ENCODE data around the gene RPP25L. TPM values are rescaled to one million over a fixed set of nuclear protein-coding genes. Genes with fewer than 3 reads are reported as not detected.
A peak's percentile ranks its signal among the peaks of the same experiment; 100 is the strongest.

RPP25L gene
- total RNA-seq, 4 donors from 2014 or later, result 28.9 to 83.5 (median 54.8) TPM

DNA sequence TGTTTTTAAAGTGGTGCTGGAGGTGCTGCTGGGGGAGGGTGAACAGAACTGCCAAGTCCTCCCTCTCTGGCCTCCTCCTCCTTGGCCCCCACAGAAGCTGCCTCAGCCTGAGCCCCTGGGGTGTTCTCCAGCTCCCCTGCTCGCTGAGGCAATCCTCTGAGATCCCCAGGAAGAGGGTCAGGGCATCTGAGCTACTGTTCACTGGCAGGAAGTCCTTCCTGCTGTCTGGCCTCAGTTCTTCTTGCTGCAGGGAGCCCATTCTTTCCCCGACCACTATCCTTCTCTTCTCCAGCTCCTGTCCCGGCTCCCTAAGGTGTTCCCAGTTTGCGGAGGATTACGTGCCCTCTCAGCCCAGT lies 32.1 kb downstream of the RPP25L start:
- H3K27me3 ChIP-seq, result peaks cover 0 to 17% of the 10 kb centered on the region in 2 donors
- TF ChIP-seq, protein P1, sequence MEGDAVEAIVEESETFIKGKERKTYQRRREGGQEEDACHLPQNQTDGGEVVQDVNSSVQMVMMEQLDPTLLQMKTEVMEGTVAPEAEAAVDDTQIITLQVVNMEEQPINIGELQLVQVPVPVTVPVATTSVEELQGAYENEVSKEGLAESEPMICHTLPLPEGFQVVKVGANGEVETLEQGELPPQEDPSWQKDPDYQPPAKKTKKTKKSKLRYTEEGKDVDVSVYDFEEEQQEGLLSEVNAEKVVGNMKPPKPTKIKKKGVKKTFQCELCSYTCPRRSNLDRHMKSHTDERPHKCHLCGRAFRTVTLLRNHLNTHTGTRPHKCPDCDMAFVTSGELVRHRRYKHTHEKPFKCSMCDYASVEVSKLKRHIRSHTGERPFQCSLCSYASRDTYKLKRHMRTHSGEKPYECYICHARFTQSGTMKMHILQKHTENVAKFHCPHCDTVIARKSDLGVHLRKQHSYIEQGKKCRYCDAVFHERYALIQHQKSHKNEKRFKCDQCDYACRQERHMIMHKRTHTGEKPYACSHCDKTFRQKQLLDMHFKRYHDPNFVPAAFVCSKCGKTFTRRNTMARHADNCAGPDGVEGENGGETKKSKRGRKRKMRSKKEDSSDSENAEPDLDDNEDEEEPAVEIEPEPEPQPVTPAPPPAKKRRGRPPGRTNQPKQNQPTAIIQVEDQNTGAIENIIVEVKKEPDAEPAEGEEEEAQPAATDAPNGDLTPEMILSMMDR (IDR thresholded peaks at IDR 0.05), result no peak
- TF ChIP-seq POLR2A (IDR thresholded peaks at IDR 0.05), result no peak
- peaks cover 0 to 45% (median 6%) of the 10 kb centered on the region in 4 donors for H3K4me1 ChIP-seq
- no peak for DNase-seq
- no peaks in the 10 kb centered on the region for H3K9me3 ChIP-seq
- no peak overlapping the region for H3K27ac ChIP-seq
- no peak overlapping the region for H3K4me3 ChIP-seq
- no peaks in the 10 kb centered on the region for H3K36me3 ChIP-seq

DNA sequence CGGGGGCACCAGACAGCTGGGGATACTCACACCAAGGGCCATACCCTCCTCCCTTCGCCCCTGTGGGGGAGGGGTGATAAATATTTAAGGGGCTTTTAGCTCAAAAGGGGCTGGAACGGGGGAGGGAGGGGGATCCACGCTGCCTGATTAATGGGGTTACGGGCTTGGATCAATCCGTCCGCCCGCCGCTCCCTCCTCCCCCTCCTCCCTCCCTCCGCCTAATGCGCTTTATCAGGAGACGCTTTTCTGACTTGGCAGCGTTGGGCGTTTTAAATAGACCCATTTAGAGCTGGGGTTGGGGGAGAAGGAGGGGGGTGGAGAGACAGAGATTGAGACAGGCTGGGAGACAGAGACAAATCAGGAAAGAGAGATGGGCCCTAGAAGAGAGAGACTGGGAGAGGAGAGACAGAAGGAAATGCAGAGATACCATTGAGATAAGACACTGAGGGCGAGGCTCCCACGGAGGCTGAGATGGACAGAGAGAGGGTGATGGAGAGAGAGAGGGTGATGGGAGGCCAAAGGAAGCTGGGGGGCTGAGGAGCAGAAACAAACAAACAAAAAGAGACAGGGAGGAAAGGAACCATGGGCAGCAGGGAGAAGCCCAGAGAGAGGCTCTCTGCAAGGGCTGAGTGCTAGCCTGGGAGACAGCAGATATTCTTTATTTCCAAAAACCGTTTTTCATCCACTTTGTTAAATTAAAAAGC lies 32.6 kb downstream of the RPP25L start:
- TF ChIP-seq, protein P1 (IDR thresholded peaks at IDR 0.05), result no peak
- TF ChIP-seq POLR2A (IDR thresholded peaks at IDR 0.05), result no peak
- Histone ChIP-seq H3K4me3 (no peak overlapping the region), H3K36me3 (no peaks in the 10 kb centered on the region), H3K27ac (no peak overlapping the region), H3K4me1 (peaks cover 0 to 45% (median 6%) of the 10 kb centered on the region in 4 donors), H3K27me3 (peaks cover 0 to 17% of the 10 kb centered on the region in 2 donors), H3K9me3 (no peaks in the 10 kb centered on the region)
- DNase-seq, result no peak

DNA sequence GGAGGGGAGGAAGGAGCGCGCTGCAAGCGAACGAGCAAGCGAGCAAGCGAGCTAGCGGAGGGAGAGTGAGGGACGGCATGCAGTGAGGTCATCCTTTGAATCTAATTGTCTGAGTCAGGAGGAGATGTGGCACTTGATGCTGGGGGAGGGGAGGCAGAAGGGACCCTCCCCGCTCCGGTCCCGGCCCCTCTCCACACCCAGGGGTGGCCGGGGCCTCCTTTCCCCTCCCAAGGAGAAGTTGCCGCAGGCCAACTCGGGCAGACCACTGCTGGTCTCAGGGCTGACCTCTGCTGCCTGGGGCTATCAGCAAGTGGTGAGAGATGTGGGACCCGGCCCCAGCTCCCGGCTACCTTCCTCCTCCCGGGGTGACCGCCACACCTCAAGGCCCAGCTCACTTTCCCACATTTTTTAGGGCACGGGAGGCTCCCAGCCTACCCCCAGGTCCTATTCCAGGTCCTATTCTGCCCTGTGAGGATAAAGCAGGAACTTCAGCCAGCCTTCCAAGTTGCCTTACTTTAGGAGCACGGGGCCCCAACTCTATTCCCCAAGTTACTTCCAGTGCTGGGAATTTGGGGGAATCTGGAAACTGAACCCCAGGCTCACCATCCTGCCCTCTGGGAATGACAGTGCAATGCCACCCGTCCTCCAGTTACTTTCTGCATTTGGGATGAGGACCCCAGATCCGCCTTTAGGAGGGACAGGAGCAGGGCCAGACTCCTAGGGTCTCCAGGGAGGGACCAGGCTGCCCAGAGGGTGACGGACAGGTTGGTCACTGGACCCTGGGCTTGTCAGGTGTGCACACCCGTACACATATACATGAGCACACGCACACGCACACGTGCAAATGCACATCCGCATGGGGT lies 33.4 kb downstream of the RPP25L start:
- H3K27me3 ChIP-seq, result peaks cover 0 to 17% of the 10 kb centered on the region in 2 donors
- H3K4me1 ChIP-seq, result peaks cover 0 to 47% (median 6%) of the 10 kb centered on the region in 4 donors
- H3K4me3 ChIP-seq, result peak overlapping the region in 3 of 4 donors; percentile 32 to 47 (median 38)
- H3K9me3 ChIP-seq, result no peaks in the 10 kb centered on the region
- no peak overlapping the region for H3K27ac ChIP-seq
- no peak for DNase-seq
- H3K36me3 ChIP-seq, result no peaks in the 10 kb centered on the region
- TF ChIP-seq POLR2A (IDR thresholded peaks at IDR 0.05), result no peak
- TF ChIP-seq, protein P1 (IDR thresholded peaks at IDR 0.05), result no peak

DNA sequence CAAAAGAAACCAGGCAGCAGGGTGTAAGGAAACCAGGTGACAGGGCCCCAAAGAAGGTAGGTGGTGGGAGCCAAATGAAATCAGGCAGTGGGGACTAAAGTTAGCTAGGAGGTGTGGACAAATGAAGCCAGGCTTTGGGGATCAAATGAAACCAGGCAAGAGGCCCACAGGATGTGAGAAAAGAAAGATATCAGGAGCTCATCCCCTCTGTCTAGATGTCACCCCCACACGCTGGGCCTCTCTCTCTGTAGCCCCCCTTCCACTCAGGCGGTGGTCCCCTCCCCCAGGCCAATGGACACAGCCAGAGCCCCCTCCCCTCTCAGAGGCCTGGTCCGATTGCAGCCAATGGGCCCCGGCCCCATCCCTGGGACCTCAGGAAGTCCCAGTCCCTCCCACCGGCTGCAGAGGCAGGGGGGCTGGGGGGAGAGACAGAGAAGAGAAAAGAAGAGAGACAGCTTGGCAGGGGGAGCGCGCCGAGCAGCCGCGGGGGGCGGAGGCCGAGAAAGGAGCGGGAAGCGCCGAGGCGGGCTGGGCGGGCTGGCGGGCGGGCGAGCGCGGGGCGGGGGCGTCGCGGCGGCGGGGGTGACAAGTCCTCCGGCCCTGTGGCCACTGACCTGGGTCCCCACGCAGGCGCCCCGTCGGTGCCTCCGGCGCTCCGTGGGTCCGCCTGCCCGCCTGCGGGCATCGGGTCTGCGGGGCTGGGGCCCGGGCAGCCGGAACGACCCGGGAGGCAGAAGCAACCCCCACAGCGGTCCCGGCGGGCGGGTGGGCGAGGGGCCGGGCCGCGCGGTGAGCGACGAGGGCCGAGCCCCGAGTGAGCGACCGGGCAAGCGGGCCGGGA lies 34.3 kb downstream of the RPP25L start:
- peaks cover 0 to 55% (median 6%) of the 10 kb centered on the region in 4 donors for H3K4me1 ChIP-seq
- no peak overlapping the region for H3K27ac ChIP-seq
- peaks cover 0 to 17% of the 10 kb centered on the region in 2 donors for H3K27me3 ChIP-seq
- TF ChIP-seq, protein P1 (IDR thresholded peaks at IDR 0.05), result no peak
- no peak for TF ChIP-seq POLR2A (IDR thresholded peaks at IDR 0.05)
- no peaks in the 10 kb centered on the region for H3K9me3 ChIP-seq
- no peaks in the 10 kb centered on the region for H3K36me3 ChIP-seq
- no peak for DNase-seq
- peak overlapping the region in 3 of 4 donors; percentile 32 to 47 (median 38) for H3K4me3 ChIP-seq
